ENCODE measurements around the gene NOS1AP. TPM values are rescaled to one million over a fixed set of nuclear protein-coding genes. Genes with fewer than 3 reads are reported as not detected.

Gene NOS1AP
- total and polyA plus RNA-seq, 9 donors = 0.50 to 4.4 (median 1.5) TPM

DNA sequence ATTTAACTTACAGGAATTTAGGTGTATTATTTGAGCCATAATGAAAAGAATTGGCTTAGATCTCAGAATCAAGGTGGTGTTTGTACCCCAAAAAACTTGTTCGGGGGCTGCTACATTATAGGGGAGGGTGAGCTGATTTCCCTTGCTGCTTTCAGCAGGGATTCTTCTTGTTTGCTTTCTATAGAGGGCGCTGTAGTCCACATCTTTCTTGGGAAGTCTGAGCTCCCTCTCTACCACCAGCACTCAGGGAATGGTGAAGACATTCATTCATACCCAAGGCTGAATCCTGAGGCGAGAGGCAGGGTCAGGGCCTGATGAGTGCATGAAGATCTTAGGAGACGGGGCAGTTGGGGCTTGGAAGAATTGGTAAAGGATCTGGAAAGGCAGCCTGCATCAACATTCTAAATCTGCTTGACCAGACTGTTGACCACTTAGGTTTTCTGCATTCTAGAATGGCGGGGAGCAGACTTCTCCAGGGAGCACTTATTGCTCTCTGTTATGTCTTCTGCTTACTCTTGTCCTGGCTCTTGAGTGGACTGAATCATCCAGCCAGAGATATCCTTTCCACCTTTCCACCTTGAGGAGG is 288.3 kb downstream of the NOS1AP start:
- no peaks in the 10 kb centered on the region for H3K4me1 ChIP-seq (ENCODE audit: insufficient read depth)
- H3K9me3 ChIP-seq = no peaks in the 10 kb centered on the region
- TF ChIP-seq, protein P1, sequence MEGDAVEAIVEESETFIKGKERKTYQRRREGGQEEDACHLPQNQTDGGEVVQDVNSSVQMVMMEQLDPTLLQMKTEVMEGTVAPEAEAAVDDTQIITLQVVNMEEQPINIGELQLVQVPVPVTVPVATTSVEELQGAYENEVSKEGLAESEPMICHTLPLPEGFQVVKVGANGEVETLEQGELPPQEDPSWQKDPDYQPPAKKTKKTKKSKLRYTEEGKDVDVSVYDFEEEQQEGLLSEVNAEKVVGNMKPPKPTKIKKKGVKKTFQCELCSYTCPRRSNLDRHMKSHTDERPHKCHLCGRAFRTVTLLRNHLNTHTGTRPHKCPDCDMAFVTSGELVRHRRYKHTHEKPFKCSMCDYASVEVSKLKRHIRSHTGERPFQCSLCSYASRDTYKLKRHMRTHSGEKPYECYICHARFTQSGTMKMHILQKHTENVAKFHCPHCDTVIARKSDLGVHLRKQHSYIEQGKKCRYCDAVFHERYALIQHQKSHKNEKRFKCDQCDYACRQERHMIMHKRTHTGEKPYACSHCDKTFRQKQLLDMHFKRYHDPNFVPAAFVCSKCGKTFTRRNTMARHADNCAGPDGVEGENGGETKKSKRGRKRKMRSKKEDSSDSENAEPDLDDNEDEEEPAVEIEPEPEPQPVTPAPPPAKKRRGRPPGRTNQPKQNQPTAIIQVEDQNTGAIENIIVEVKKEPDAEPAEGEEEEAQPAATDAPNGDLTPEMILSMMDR (IDR thresholded peaks at IDR 0.05) = no peak
- TF ChIP-seq POLR2A (IDR thresholded peaks at IDR 0.05) (no peak), EP300 (IDR thresholded peaks at IDR 0.05) (no peak)
- no peak overlapping the region for H3K4me3 ChIP-seq
- intact Hi-C loops (cut with DNase I) = no loop called here
- no peaks in the 10 kb centered on the region for H3K36me3 ChIP-seq
- H3K27ac ChIP-seq = no peak overlapping the region
- DNase-seq = no peak
- H3K27me3 ChIP-seq = no peaks in the 10 kb centered on the region
- 54 to 57% (median 57%) methylated on average over 5 of the region's 5 CpGs for WGBS, 3 donors

DNA sequence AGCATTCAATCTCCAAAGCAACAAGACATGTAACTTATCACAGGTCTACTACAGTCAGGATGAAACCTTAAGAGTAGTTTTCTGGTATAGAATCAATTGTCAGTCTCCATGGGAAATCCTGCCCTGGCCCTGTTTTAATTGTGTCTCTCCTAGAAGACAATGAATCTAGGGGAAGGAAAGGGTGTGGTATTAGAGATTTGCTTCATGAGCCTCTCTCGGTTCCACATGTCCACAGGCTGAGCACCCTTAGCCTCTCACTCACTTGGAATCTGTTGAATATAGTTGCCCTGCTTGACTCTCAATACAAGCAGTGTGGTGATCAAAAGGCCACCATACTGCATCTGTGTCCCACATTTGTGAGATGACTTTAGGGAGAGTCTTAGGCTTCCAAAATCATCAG is 289.4 kb downstream of the NOS1AP start:
- intact Hi-C loops (cut with DNase I) = no loop called here
- Histone ChIP-seq H3K9me3 (no peaks in the 10 kb centered on the region), H3K4me1 (ENCODE audit: insufficient read depth) (no peaks in the 10 kb centered on the region), H3K4me3 (no peak overlapping the region), H3K27me3 (no peaks in the 10 kb centered on the region), H3K27ac (no peak overlapping the region), H3K36me3 (no peaks in the 10 kb centered on the region)
- no peak for DNase-seq
- 68 to 82% (median 78%) methylated on average over 1 of the region's 1 CpG for WGBS, 3 donors
- TF ChIP-seq, protein P1 (IDR thresholded peaks at IDR 0.05) = no peak
- TF ChIP-seq EP300 (IDR thresholded peaks at IDR 0.05) (no peak), POLR2A (IDR thresholded peaks at IDR 0.05) (no peak)

DNA sequence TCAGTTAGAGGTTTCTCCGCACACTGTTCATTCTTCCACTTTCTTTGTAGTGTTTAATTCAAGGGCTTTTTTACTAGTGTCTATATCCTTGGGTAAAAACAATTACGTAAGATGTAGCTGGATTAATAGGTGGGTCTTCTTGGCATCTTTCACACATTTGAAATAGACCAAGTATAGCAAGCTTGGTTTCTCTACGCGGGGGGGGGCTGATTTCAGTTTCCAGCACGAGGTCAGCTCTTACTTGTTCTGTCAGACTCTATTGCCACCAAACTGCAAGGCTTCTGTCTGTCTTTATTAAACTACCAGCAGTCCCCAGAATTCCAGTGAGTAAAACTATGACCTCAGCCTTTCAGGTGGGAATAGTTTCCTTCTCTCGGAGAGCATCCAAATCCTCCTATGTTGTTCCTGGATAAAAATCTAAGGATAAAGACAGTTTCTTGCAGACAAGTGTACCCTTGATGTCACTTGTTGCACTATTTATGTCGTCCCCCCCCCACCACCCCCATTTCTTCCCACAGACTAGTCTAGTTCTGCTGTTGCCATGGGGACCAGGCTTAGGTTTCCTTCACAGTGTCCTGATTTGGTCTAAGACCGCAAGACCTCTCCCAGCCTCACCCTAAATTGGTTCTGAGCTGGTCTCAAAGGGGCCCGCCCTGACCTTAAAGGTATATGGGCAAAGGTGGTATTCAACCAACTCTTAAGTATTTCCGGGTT is 290.2 kb downstream of the NOS1AP start:
- no peaks in the 10 kb centered on the region for H3K9me3 ChIP-seq
- 82 to 91% (median 88%) methylated on average over 10 of the region's 10 CpGs for whole genome bisulfite sequencing, 3 donors
- H3K27me3 ChIP-seq = no peaks in the 10 kb centered on the region
- TF ChIP-seq, protein P1 (IDR thresholded peaks at IDR 0.05) = no peak
- H3K4me3 ChIP-seq = no peak overlapping the region
- H3K4me1 ChIP-seq (ENCODE audit: insufficient read depth) = no peaks in the 10 kb centered on the region
- no peak for DNase-seq
- H3K36me3 ChIP-seq = no peaks in the 10 kb centered on the region
- no peak overlapping the region for H3K27ac ChIP-seq
- intact Hi-C loops (cut with DNase I) = no loop called here

DNA sequence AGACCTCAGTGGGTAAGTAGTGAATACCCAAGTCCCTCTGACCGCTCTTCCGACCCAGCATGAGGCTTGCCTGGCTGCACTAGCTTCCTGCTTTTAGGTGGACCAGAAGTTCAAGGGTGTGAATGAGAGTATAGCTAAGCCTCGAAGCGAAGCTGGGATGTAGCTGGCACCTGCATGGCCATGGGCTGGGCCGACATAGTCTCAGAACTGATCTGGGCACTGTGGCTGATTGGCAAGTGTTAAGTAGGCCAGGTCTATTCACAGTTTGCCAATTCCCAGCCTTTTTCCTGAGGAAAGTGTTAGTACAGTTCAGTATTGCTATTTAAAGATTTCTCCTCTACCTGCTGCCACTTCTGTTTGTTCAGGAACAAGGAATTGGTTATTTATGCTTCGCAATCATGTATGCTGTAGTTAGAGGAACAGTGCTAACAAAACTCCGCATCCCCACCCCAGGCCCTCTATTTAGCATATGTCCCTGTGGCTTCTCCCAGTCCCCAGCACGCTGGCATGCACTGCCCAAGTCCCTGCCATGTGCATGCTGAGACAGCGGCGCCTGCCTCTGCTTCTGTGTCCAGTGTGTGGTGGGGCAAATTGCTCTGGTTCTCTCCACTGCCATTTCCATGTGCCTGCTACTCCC is 290.9 kb downstream of the NOS1AP start:
- H3K9me3 ChIP-seq = no peaks in the 10 kb centered on the region

More for the DNA sequence above, 290.9 kb downstream of the NOS1AP start:
- WGBS, 3 donors = 95 to 97% (median 95%) methylated on average over 10 of the region's 10 CpGs
- H3K4me1 ChIP-seq (ENCODE audit: insufficient read depth) = no peaks in the 10 kb centered on the region
- no peak overlapping the region for H3K27ac ChIP-seq
- H3K36me3 ChIP-seq = no peaks in the 10 kb centered on the region
- intact Hi-C loops (cut with DNase I) = no loop called here
- H3K27me3 ChIP-seq = no peaks in the 10 kb centered on the region
- no peak for DNase-seq
- TF ChIP-seq EP300 (IDR thresholded peaks at IDR 0.05) (no peak), POLR2A (IDR thresholded peaks at IDR 0.05) (no peak)
- TF ChIP-seq, protein P1 (IDR thresholded peaks at IDR 0.05) = no peak
- H3K4me3 ChIP-seq = no peak overlapping the region

Data from ovary (tissue), 9 donors.